DMS79 treated with DMSO at 0.1 percent for 48 hours (cell line): Measurements from ENCODE around the gene CD300LB.
"Not testable (repeated sequence)": the region's sequence is repeated elsewhere in the genome, so short reads cannot be mapped to it uniquely, and the experiment has no call there.

ENCODE experiments used
- DNase-seq: peaks from one replicate; lab custom pipeline; 2025; lab: John Stamatoyannopoulos, UW

The CD300LB gene

DNA sequence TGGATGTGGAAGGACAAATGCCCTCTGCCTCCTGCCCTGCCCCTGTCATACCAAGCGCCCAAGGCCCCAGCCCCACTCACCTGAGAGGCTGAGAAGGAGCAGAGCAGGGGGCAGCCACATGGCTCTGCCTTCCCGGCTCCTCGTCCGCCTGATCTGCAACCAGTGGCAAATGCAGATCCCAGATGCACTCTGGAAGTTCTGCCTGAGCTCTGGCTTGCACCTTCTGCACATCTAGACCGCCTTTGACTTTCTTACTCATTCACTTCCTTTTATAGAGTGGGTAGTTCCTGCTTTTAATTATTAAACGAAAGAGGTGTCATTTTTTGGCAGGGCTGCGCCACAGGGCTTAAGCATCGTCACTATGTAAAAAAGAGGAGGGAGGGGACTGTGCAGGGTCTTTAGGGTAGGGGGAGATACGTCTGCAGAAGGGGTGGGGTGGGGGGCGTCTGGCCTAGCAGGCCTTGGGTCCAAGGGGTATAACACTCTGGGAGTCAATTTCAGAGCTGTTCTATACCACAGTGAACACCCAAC, at the start of gene CD300LB:
TSS of gene CD300LB (minus strand) at position 245 of the 531 bp plus-strand sequence. CDS start at position 120, 125 bp downstream.
- DNase-seq: no peak

DNA sequence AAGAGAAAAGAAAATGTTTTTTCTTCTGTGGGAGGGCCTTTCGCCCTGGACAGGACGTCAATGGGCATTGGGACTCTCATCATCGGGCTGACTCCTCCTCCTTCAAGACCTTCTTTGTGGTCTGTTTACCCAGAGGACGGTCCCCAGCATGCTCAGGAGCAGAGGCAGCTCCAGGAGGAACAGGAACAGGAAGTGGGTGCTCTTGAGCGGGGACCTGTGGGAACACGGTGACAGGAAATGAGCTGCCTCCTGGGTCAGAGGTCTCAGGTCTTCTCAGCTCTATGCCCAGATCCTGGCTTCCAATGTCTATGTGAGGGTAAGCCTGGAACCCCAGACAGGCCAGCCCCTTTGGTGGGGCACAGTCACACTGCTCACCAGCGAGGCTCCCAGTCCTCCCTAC, 48.6 kb upstream of the CD300LB start:
- DNase-seq: no peak

DNA sequence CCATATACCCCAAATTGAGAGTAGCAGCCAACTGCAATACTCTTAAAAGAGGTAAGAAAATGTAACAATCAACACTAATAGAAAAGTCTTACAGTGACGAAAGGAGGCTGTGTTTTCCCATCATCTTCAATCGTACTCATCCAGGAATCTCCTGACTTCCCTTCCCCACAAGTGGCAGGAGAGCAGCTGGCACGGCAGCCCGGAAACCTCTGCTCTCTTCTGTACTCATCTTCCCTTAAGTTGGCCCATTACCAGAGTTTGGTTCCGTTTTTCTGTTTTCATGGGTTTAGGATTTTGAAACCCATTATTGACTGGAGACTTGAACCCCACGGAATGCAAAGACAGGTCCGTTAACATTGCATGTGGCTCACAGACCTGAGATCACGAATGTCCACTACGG, 47.7 kb upstream of the CD300LB start:
- no peak for DNase-seq

DNA sequence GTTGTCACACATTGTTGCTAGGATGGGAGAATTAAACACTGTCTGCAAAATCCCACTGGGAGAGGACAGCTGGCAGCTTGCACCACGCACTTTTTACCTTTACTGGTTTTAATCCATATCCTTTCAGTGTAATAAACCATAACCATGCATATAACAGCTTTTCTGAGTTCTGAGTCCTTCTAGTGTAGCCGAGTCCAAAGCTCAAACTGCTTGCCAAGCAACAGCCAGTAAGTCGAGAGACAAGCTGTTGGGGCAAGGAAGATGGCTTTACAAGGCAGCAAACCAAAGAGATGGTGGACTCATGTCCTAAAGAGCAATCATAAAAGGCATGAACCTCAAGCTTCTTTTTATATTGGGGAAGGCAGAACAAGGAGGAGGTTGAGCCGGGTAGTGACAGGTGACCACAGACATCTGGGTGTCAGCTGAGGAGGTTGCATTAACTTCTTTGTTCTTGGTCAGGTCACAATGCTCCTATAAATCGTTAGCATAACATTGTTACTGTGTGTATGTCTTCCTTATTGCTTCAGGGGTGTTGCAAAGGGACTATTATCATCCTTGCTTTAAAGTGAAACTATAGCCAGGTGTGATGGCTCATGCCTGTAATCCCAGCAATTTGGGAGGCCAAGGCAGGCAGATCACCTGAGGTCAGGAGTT, 43.3 kb upstream of the CD300LB start:
- no peak for DNase-seq

DNA sequence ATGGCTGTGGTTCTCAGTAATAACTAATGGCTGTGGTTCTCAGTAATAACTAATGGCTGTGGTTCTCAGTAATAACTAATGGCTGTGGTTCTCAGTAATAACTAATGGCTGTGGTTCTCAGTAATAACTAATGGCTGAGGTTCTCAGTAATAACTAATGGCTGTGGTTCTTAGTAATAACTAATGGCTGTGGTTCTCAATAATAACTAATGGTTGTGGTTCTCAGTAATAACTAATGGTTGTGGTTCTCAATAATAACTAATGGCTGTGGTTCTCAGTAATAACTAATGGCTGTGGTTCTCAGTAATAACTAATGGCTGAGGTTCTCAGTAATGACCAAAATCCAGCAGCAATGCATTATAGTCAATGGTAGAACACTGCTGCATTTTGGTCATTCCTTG, 42.4 kb upstream of the CD300LB start:
- not testable (repeated sequence) for DNase-seq

DNA sequence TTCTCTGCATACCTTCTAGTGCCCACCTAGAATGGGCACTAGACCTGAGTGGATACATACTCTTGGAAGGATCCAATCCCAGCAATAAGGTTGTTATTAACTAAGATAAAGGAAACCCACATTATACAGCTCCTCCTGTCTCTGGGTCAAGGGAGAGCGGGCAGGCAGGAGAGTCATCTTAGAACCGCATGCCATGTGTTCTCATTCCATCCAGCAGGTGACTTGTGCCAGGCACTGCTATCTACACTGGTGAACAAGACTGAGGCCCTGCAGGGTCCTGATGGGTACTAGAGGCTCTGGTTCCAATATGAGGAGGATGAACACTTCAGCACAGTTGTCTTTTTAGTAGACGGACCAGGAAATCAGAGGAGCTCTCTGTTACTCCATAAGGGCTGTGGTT, 41.9 kb upstream of the CD300LB start:
- DNase-seq: no peak

DNA sequence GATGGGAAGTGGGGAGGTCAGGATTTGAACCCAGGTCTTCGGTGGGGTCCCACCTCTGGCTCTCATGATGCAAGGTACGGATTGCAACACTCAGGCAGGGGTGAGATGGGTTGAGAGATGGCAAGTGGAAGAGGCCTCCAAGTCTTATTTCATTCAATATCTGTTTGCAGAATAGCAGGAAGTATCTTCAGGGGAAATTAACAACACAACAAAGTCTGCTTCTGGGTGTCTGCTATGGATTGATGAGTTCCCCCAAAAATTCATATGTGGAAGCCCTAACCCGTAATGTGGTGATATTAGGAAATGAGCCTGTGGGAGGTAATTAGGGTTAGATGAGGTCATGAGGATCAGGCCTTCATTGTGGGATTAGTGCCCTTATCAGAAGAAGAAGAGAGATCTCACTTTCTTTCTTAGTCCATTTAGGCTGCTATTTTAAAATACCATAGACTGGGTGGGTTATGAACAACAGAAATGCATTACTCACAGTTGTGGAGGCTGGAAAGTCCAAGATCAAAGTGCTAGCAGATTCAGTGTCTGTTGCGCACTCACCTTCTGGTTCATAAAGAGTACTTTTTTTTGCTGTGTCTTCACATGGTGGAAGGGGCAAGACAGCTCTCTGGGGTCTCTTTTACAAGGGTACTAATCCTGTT, 40.5 kb upstream of the CD300LB start:
- no peak for DNase-seq

DNA sequence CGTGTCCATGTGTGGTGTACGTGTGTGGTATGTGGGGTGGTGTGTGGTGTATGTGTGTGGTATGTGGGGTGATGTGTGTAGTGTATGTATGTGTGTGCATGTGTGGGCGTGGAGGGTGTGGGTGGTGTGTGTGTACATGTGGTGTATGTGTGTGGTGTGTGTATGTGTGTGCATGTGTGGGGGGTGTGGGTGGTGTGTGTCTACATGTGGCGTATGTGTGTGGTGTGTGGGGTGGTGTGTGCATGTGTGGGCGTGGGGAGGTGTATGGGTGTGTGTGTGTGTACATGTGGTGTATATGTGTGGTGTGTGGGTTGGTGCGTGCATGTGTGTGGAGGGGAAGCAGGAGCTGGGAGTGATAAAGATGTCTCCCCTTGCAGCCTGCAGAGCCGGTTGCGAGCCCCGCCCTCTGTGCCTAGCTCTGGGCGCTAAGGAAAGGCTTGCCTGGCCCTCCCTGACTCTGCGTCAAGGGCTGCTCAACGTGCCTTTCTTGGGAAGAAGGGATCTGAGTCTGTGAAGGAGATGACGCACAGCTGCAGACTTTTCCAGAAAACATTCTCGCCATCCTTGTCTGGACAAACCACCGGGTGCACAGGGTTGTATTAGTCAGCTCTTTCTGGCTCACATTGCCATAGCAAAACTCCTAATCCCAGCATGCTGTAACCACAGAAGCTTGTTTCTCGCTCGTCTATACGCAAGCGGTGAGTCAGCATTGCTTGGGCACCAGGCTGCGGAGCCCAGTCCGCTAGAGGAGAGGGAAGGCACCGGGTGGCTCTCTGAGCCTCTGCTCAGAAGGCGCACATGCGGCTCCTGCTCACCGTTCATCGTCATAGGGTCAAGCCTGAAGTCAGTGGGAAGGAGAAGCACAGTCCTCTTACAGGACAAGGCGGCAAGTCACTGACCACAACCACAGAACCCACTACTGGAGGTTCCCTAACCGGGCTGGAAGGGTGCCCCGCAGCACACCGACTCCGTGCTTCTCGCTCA, 38.0 kb upstream of the CD300LB start:
- DNase-seq: no peak

DNA sequence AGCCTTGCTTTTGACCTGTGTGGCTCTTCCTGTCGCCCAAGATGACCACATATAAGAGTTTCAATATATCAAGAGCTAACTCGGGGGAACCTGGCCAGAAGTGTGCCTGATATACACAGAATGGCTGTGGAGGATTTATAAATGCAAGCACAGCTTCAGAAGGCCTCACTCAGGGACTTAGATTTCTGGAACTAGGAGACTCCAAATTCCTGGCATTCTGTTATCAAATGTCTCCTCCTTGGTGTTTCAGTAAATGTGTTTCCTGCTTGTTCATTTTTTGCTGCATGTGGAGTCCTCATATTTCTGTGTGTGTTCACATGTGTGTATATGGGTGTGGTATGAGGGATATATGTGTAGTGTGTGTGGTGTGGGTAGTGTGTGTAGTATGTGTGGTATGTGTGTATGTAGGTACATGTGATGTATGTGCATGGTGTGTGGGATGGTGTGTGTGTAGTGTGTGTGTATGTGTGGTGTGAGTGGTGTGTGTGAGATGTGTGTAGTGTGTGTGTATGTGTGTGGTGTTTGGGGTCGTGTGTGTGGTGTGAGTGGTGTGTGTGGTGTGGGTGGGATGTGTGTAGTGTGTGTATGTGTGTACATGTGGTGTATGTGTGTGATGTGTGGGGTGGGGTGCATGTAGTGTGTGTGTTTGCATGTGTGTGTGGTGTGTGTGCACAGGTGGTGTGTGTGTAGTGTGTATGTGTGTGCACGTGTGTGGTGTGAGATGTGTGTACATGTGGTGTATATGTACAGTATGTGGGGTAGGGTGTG, 37.0 kb upstream of the CD300LB start:
- DNase-seq: no peak

DNA sequence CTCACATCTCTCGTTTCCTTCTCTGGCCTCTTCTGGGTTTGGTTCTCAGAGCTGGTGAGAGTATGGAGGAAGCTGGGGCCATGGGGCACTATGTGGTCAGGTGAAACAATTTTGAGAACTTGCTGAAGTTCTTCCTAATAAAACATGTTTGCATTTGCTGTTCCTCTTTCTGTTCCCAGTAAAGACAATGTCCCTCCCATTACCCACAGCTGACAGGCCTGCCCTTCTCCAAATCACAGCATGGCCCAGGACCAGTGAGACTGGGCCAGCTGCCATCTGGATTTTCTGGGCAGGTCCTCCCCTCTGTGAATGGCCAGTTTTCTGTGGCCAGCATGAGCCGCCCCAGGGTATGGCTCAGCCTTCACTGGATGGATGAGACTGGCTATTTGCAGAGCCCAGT, 36.1 kb upstream of the CD300LB start, which contains the start of gene CD300H:
TSS of gene CD300H (minus strand) at position 113 of the 400 bp plus-strand sequence.
- no peak for DNase-seq

DNA sequence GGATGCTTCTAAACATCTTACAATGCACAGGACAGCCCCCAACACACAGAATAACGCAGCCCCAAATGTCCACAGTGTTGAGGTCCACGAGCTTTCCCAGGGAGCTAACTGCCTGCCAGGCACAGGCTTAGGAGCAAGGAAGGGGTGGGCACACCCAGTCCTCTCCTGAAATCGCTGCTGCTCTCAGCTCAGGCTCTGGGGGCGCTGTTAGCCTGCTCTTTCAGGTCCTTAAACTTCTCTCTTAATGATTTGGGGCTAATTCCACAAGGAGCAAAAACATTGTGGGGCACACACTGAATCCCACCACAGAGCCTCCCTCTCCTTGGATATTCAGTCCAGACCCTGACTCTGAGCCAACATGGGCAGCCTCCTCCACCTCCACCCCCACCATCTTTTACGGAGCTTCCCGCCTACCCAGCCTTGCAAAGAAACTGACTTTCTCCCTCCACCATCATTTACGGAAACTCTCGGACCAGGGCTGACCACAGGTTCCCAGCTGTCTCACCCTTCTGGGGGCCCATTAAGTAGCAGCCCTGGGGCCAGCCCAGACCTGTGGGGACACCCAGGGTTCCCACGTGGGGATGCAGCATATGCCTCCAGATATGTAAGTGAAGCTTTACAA, 35.0 kb upstream of the CD300LB start:
- DNase-seq: no peak

DNA sequence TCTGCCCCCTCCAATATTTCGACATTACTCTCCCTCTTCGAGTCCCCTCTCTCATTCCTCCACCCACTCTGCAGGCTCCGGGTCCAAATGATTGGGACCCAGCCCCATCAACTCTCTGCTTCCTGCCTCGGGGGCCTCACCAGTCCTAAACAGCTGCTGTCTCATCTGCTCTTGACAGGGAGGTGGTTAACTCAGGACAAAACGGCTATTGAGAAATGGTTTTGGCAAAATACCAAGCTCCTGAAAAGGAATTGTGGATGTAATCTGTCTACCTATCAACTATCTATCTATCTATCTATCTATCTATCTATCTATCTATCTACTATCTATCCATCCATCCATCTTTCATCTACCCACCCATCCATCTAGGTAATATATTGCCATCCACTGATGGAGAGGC, 33.9 kb upstream of the CD300LB start:
- DNase-seq: no peak

DNA sequence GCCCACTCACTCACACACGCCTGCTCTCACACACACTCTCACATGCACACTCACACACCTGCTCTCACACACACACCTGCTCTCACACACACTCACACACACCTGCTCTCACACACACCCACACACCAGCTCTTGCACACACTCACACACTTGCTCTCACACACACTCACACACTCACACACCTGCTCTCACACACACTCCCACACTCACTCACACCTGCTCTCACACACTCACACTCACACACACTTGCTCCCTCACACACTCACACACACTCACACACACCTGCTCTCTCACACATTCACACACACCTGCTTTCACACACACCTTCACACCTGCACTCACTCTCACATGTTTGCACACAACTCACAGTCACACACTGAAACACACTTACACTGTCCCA, 32.1 kb upstream of the CD300LB start:
- no peak for DNase-seq

DNA sequence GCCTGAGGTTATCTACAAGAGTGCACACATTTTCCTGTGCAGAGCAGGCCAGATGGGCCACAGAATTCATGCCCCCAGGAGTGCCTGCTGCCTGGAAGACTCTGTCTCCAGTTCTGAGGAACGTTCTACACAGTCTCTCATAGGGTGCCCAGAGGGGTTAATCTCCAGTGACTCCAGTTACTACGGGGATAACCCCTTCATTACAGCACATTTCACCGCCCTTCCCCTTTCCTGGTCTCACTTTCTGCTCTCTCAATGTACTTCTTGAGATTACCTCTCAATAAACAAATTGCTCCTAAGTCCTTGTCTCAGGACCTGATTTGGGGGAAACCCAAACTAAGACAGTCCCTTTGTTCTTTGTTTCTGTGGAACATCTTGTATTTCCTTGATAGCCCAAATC, 30.3 kb upstream of the CD300LB start:
- no peak for DNase-seq

DNA sequence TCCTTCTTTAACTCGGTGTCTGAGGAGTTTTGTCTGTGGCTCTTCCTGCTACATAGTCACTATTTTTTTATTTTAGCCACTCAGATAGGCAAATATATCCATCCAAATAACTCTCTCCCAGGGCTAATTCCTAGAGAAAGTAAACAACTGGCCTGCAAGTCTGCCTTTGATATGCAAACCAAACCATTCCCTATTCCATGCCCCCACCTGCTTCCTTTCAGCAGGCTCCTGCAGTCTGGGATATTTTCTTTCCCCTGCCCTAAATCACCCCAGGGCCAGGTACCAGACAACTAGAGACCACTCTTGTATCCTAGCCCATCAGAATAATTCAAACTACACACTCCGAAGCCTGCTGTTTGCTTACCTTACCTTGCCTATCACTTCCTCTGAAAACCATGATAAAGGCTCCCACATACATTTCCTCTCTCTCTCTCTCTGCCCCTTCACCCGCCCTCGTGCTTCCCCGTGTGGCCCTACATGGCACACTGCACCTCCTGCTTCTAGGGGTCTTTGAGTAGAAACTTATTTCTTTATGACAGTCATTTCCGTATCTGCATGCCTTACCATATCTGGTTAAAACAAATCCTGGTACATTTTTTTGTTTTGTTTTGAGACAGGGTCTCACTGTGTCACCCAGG, 27.7 kb upstream of the CD300LB start:
- no peak for DNase-seq

DNA sequence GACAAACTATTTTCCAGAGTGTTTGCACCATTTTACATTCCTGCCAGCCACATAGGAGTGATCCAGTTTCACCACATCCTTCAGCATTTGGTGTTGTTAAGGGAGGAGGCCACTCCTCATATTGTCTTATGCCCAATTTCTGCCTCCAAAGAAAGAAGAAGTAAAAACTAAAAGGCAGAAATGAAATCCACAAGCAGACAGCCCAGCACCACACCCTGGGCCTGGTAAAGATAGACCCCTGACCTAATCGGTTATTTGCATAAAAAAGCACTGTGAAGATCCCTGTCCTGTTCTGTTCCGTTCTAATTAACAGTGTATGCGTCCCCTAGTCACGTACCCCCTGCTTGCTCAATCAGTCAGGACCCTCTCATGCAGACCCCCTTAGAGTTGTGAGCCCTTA, 27.1 kb upstream of the CD300LB start:
- DNase-seq: not testable (repeated sequence)

DNA sequence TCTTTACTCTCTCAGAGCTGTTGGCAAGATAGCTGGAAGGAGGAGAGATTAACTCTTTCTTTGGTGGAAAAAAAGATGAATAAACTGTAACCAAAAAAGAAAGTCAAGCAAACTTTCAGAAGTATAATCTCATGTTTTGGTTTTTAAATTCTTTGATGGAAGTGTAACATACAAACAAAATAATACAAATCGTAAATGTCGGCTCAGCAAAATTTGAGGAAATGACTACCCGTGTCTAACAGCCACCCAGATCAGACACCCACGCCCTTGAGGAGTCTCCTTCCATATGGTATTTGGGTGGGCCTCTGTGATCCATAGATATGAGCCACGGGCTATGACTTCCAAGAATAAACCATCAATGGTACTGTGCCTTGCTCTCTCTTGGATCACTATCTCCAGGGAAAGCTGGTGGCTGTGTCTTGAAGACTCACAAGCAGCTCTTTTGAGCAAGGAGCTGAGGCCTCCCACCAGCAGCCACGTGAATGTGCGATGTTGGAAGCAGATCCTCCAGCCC, 24.2 kb upstream of the CD300LB start:
- DNase-seq: no peak

DNA sequence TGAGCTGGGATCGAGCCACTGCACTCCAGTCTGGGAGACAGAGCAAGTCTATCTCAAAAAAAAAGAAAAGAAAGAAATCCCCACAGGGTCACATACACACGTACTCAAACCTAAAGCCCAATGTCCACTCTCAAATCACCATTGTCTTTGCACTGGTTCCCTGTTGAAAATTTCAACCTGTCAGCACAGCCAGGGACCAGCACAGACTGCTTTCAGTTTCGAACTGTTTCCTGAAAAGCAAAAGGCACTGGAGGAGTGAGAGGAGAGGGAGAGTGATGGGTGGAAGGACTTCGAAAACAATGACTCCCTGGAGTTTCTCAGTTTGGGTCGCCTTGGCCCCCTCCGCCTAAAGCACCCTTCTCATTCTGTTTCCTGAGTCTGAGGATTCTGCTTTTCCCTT, 23.6 kb upstream of the CD300LB start:
- DNase-seq: no peak

DNA sequence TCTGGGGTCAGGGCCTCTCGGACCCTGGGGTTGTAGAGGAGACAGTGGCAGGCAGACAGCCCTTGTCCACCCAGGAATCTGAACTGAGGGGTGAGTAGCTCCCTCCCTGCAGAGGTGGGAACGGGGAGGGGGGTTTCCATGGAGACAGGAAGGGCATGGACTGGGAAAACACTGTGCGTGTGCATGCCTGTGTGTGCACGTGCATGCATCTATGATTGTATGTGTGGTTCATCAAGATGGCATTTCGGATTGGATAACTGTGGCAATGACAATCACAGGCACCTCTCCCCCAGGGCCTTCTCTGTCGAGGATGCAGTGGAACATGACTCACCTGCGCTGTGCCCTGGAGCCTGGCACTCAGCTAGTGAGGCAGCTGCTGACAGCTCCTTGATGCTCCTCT, 20.8 kb upstream of the CD300LB start:
- no peak for DNase-seq

DNA sequence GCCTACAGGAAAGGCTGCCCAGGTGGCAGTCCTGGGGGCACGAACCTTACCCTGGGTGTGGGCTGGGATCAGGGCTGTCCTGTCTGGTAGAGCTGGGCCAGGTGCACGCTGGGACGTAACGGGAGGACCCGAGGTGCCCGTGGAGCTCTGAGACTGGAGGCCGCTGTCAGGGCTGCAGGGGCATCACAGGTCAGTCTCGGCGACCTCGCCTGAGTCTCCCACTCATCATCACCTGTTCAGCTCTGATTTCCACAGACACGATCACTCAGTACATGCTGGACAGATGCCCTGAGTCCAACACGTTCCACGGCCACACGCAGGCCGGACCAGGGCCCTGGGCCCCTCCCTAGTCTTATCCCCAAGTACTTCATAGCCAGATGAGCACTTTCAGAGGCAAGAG, 19.3 kb upstream of the CD300LB start:
- no peak for DNase-seq
